Measurements from ENCODE around the gene C19orf44. TPM values are rescaled to one million over a fixed set of nuclear protein-coding genes. Genes with fewer than 3 reads are reported as not detected.
A peak's percentile ranks its signal among the peaks of the same experiment; 100 is the strongest.
"Not testable (repeated sequence)": the region's sequence is repeated elsewhere in the genome, so short reads cannot be mapped to it uniquely, and the experiment has no call there.

C19orf44 gene
- total RNA-seq, 3 donors from 2014 or later (not counting 1 experiment from before 2014, with no cell fraction given), result 1.2 to 2.8 (median 1.4) TPM

GRCh38 chr19:16544473-16545231 is 48.5 kb downstream of the C19orf44 start:
- no peak for TF ChIP-seq CTCF (IDR thresholded peaks at IDR 0.05)
- no peaks in the 10 kb centered on the region for H3K27me3 Mint-ChIP-seq (ENCODE audit: low read depth in 2 of 2)
- peak overlapping the region; percentile 40 for H3K4me3 Mint-ChIP-seq
- 82% methylated on average over 10 of the region's 11 CpGs for WGBS (ENCODE audit: insufficient coverage)
- DNase-seq (no peak), ATAC-seq (no peak)
- H3K36me3 Mint-ChIP-seq, result no peaks in the 10 kb centered on the region
- Histone ChIP-seq H3K4me3 (ENCODE audit: low read length) (no peak overlapping the region), H3K4me1 (ENCODE audit: control insufficient read depth, insufficient read depth, low read length) (peaks cover 36% of the 10 kb centered on the region), H3K27ac (ENCODE audit: low read length) (no peak overlapping the region), H3K9me3 (ENCODE audit: control insufficient read depth, insufficient read depth, low read length) (no peaks in the 10 kb centered on the region), H3K36me3 (ENCODE audit: control insufficient read depth, insufficient read depth, low read length) (peaks cover 2% of the 10 kb centered on the region), H3K27me3 (ENCODE audit: control insufficient read depth, insufficient read depth, low read length) (no peaks in the 10 kb centered on the region)
- H3K4me1 Mint-ChIP-seq, result peaks cover 28 to 31% of the 10 kb centered on the region in 2 donors
- intact Hi-C loops (cut with micrococcal nuclease), result no loop called here
- no peaks in the 10 kb centered on the region for H3K9me3 Mint-ChIP-seq
- H3K27ac Mint-ChIP-seq, result peak overlapping the region; percentile 21 to 40

DNA sequence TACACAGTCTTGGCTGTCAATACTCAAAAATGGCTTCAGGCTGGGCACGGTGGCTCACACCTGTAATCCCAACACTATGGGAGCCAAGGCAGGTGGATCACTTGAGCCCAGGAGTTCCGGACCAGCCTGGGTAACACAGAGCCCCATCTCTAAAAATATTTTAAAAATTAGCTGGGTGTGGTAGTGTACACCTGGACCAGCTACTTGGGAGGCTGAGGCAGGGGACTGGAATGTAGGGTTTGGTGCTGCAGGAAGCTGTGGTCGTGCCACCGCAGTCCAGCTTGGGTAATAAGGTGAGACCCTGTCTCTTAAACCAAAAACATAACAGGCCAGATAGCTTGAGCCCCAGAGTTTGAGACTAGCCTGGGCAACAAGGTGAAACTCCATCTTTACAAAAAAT is 52.8 kb downstream of the C19orf44 start:
- no peak for ATAC-seq
- Mint-ChIP-seq H3K36me3 (no peaks in the 10 kb centered on the region), H3K9me3 (no peaks in the 10 kb centered on the region), H3K4me1 (peaks cover 6 to 9% of the 10 kb centered on the region in 2 donors), H3K27ac (no peak overlapping the region), H3K4me3 (no peak overlapping the region), H3K27me3 (ENCODE audit: low read depth in 2 of 2) (no peaks in the 10 kb centered on the region)
- DNase-seq, result no peak
- Histone ChIP-seq H3K9me3 (ENCODE audit: control insufficient read depth, insufficient read depth, low read length) (no peaks in the 10 kb centered on the region), H3K27ac (ENCODE audit: low read length) (no peak overlapping the region), H3K4me1 (ENCODE audit: control insufficient read depth, insufficient read depth, low read length) (peaks cover 4% of the 10 kb centered on the region), H3K27me3 (ENCODE audit: control insufficient read depth, insufficient read depth, low read length) (no peaks in the 10 kb centered on the region), H3K36me3 (ENCODE audit: control insufficient read depth, insufficient read depth, low read length) (peaks cover 19% of the 10 kb centered on the region), H3K4me3 (ENCODE audit: low read length) (no peak overlapping the region)
- TF ChIP-seq CTCF (IDR thresholded peaks at IDR 0.05), result no peak
- 100% methylated on average over 4 of the region's 4 CpGs for WGBS (ENCODE audit: insufficient coverage)
- intact Hi-C loops (cut with micrococcal nuclease), result no loop called here

DNA sequence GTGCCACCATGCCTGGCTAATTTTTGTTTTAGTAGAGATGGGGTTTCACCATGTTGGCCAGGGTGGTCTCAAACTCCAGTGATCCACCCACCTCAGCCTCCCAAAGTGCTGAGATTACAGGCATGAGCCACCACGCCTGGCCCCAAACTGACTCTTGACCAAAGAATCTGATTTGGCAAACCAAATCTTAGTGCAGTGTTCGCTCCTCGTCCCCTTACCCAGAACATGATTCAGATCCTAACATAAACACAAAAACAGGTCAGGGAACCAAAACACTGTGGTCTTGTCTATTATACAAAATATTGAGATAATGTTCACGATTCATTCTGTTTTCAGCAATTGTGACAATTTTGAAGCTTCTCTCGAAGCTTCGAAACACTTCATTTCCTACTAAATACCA is 55.7 kb downstream of the C19orf44 start:
- DNase-seq; H3K27ac ChIP-seq (ENCODE audit: low read length); H3K27me3 Mint-ChIP-seq (ENCODE audit: low read depth in 2 of 2); ATAC-seq; H3K9me3 Mint-ChIP-seq; H3K4me3 Mint-ChIP-seq; H3K36me3 Mint-ChIP-seq; H3K27me3 ChIP-seq (ENCODE audit: control insufficient read depth, insufficient read depth, low read length); H3K9me3 ChIP-seq (ENCODE audit: control insufficient read depth, insufficient read depth, low read length); intact Hi-C loops (cut with micrococcal nuclease); H3K27ac Mint-ChIP-seq; H3K4me1 Mint-ChIP-seq; H3K4me1 ChIP-seq (ENCODE audit: control insufficient read depth, insufficient read depth, low read length); H3K4me3 ChIP-seq (ENCODE audit: low read length): not testable (repeated sequence)
- H3K36me3 ChIP-seq (ENCODE audit: control insufficient read depth, insufficient read depth, low read length), result peaks cover 28% of the 10 kb centered on the region
- 90% methylated on average over 2 of the region's 6 CpGs for WGBS (ENCODE audit: insufficient coverage)

- DNase-seq, result no peak
- intact Hi-C loops (cut with micrococcal nuclease), result no loop called here
Measured at GRCh38 chr19:16554776-16555175, 58.6 kb downstream of the C19orf44 start.

More at GRCh38 chr19:16554776-16555175, 58.6 kb downstream of the C19orf44 start:
- Mint-ChIP-seq H3K4me1 (peaks cover 0 to 4% of the 10 kb centered on the region in 2 donors), H3K4me3 (no peak overlapping the region), H3K27ac (no peak overlapping the region), H3K27me3 (ENCODE audit: low read depth in 2 of 2) (no peaks in the 10 kb centered on the region), H3K36me3 (peaks cover 3% of the 10 kb centered on the region), H3K9me3 (no peaks in the 10 kb centered on the region)
- WGBS (ENCODE audit: insufficient coverage), result 50% methylated on average over 8 of the region's 8 CpGs
- no peak overlapping the region for H3K27ac ChIP-seq (ENCODE audit: low read length)
- H3K9me3 ChIP-seq (ENCODE audit: control insufficient read depth, insufficient read depth, low read length), result no peaks in the 10 kb centered on the region
- H3K36me3 ChIP-seq (ENCODE audit: control insufficient read depth, insufficient read depth, low read length), result peaks cover 32% of the 10 kb centered on the region
- no peak for ATAC-seq
- TF ChIP-seq CTCF (IDR thresholded peaks at IDR 0.05), result no peak
- no peak overlapping the region for H3K4me3 ChIP-seq (ENCODE audit: low read length)
- no peaks in the 10 kb centered on the region for H3K4me1 ChIP-seq (ENCODE audit: control insufficient read depth, insufficient read depth, low read length)
- H3K27me3 ChIP-seq (ENCODE audit: control insufficient read depth, insufficient read depth, low read length), result no peaks in the 10 kb centered on the region
